Mesothelial cell of epicardium (in vitro differentiated cells): ENCODE data around the gene SEMA7A. TPM values are rescaled to one million over a fixed set of nuclear protein-coding genes. Genes with fewer than 3 reads are reported as not detected.

Source experiments
- DNase-seq, 2 experiments: peaks; one replicate each; pipeline ENCODE4 v3.0.0; 2021; ENCODE audit warnings: low spot score in 2 of 2; ENCODE audit not compliant: unreplicated experiment in 2 of 2
- H3K27ac Mint-ChIP-seq: 2 replicates; pipeline ENCODE4 v1.8.0; 2021; ENCODE audit warnings: mixed read lengths
- H3K27me3 Mint-ChIP-seq: 2 replicates; pipeline ENCODE4 v1.8.0; 2021; ENCODE audit warnings: low read depth, mixed read lengths
- H3K36me3 Mint-ChIP-seq: 2 replicates; pipeline ENCODE4 v1.8.0; 2021; ENCODE audit warnings: mixed read lengths
- H3K4me1 Mint-ChIP-seq: 2 replicates; pipeline ENCODE4 v1.8.0; 2021; ENCODE audit warnings: mixed read lengths
- H3K4me3 Mint-ChIP-seq: 2 replicates; pipeline ENCODE4 v1.8.0; 2021; ENCODE audit warnings: mild to moderate bottlenecking, moderate library complexity, mixed read lengths
- H3K9me3 Mint-ChIP-seq: 2 replicates; pipeline ENCODE4 v1.8.0; 2021; ENCODE audit warnings: mixed read lengths
- total RNA-seq: library from RNA; stranded (reverse); gene quantifications from 3 replicates; pipeline ENCODE4 v1.2.1, GENCODE V29; 2021
- TF ChIP-seq, protein P1 (sequence below): fragments of 200-600 bp; sonication (generic); IDR thresholded peaks from one replicate; pipeline ENCODE4 v1.5.0; 2021; ENCODE audit warnings: antibody characterized with exemption; ENCODE audit not compliant: unreplicated experiment

Gene SEMA7A
- total RNA-seq, 1 donor from 2014 or later = 5.0 TPM

GRCh38 chr15:74376226-74376625 is 57.5 kb downstream of the SEMA7A start:
- no peaks in the 10 kb centered on the region for H3K36me3 Mint-ChIP-seq
- H3K9me3 Mint-ChIP-seq = no peaks in the 10 kb centered on the region
- H3K27me3 Mint-ChIP-seq = no peaks in the 10 kb centered on the region
- no peak for DNase-seq
- H3K4me3 Mint-ChIP-seq = no peak overlapping the region
- TF ChIP-seq, protein P1, sequence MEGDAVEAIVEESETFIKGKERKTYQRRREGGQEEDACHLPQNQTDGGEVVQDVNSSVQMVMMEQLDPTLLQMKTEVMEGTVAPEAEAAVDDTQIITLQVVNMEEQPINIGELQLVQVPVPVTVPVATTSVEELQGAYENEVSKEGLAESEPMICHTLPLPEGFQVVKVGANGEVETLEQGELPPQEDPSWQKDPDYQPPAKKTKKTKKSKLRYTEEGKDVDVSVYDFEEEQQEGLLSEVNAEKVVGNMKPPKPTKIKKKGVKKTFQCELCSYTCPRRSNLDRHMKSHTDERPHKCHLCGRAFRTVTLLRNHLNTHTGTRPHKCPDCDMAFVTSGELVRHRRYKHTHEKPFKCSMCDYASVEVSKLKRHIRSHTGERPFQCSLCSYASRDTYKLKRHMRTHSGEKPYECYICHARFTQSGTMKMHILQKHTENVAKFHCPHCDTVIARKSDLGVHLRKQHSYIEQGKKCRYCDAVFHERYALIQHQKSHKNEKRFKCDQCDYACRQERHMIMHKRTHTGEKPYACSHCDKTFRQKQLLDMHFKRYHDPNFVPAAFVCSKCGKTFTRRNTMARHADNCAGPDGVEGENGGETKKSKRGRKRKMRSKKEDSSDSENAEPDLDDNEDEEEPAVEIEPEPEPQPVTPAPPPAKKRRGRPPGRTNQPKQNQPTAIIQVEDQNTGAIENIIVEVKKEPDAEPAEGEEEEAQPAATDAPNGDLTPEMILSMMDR = no peak
- no peak overlapping the region for H3K27ac Mint-ChIP-seq
- H3K4me1 Mint-ChIP-seq = peaks cover 26% of the 10 kb centered on the region

DNA sequence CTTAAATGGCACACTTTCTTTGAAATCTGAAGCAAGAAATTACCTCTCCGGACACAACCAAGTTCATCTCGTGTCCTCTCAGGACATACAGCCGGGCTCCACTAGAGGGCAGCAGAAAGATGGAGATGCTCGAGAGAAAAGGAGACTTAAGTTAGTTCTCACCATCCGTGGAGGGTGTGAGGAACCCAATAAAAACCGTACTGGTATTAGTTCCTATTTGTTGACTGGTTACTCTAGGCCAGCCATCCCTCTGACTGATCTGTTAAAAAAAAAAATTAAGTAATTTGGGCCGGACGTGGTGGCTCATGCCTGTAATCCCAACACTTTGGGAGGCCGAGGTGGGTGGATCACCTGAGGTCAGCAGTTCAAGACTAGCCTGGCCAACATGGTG is 58.5 kb downstream of the SEMA7A start:
- H3K36me3 Mint-ChIP-seq = no peaks in the 10 kb centered on the region
- H3K27ac Mint-ChIP-seq = no peak overlapping the region
- H3K27me3 Mint-ChIP-seq = no peaks in the 10 kb centered on the region
- H3K4me3 Mint-ChIP-seq = peak overlapping the region; percentile 69
- DNase-seq = peak in 1 of 2 experiments; percentile 78
- H3K4me1 Mint-ChIP-seq = peaks cover 26% of the 10 kb centered on the region
- H3K9me3 Mint-ChIP-seq = no peaks in the 10 kb centered on the region
- TF ChIP-seq, protein P1 = peak; percentile 81

- Mint-ChIP-seq H3K27me3 (no peaks in the 10 kb centered on the region), H3K36me3 (no peaks in the 10 kb centered on the region), H3K4me1 (peaks cover 26% of the 10 kb centered on the region), H3K27ac (peak overlapping the region; percentile 50), H3K9me3 (no peaks in the 10 kb centered on the region), H3K4me3 (peak overlapping the region; percentile 69)
- TF ChIP-seq, protein P1 = no peak
- DNase-seq = no peak
Measured at GRCh38 chr15:74374648-74375302, 59.0 kb downstream of the SEMA7A start.

DNA sequence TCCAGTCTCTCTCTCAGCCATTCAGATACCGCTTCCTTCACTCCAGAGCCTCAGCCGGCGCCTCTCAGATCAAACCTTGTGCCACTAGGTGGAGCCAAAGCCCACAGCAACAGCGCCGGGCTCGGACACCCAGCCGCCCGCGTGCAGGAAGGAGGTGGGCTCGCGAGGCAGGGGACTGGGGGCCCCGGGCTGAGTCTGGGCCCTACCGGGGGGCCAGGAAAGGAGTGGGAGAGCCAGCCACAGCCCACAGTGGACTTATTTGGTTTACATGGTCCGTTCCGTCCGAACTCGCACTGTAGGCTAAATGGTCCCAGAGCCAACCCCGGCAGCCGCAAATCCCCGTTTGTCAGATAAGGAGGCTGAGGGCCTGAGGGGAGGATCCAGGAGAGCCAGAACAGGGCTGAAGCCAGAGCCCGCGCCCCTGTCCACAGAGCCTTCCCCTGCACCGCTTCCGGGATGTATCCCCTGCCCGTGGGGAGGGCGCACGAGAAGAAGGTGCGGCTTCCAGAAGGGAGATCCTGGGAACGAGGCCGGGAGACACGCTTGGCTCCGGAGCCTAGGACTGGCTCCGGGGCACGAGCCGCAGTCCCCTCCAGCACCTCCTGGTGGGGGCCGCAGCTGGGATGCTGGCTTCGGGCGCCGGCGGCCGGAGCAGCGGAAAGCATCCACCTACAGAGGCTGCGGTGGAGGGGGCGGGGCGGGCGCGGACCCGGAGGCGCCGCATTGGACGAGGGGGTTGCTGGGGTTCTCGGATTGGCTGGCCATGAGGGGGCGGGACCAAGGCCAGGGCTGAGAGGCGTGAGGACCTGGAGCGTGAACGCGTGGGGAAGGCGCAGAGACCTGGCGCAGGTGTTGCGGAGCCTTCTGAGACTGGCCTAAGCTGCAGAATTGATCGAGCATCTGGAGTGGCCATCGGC is 59.8 kb downstream of the SEMA7A start:
- DNase-seq = peak; percentile 90 to 93
- Mint-ChIP-seq H3K9me3 (no peaks in the 10 kb centered on the region), H3K36me3 (no peaks in the 10 kb centered on the region), H3K4me3 (peak overlapping the region; percentile 69), H3K27ac (peak overlapping the region; percentile 59), H3K27me3 (no peaks in the 10 kb centered on the region), H3K4me1 (peaks cover 22% of the 10 kb centered on the region)
- TF ChIP-seq, protein P1 = peak; percentile 80

DNA sequence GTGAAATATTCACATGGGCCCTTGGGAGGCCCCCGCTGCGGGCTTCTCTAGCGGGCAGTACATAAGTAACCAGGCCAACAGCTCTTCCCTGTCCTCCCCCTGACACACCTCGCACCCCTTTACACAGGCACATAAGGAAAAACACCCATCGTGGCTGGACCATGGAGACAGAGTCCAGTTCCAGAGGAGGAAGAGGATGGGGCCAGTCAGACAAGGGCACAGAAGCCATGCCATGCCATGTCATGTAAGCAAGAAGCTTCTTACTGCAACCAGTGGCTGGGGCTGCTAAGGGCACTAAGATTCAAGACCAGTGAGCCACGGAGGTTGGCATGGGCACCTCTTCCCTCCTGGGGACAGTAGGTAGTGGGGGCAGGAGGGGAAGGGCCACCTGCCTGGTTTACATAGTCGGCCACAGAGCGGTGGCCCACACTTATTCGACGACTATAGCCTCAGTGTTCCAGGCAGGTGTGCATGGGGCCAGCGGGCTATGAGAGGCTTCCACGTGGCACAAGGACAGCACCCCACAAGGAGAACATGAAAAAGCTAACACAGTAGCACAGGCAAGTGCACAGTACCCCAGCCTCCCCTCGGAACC is 60.6 kb downstream of the SEMA7A start:
- Mint-ChIP-seq H3K9me3 (no peaks in the 10 kb centered on the region), H3K4me3 (peak overlapping the region; percentile 69), H3K36me3 (no peaks in the 10 kb centered on the region), H3K4me1 (peaks cover 14% of the 10 kb centered on the region), H3K27ac (peak overlapping the region; percentile 59), H3K27me3 (no peaks in the 10 kb centered on the region)
- TF ChIP-seq, protein P1 = no peak
- no peak for DNase-seq
